BE2C (cell line): Measurements from ENCODE around the gene HACD2.

Experiments
- DNase-seq: peaks from one replicate; pipeline ENCODE4 v3.0.0-alpha.2; 2020
- H3K27me3 ChIP-seq: fragments of 250-450 bp; sonication (Bioruptor Pico); 2 replicates; pipeline ENCODE4 v1.5.1; 2020; ENCODE audit warnings: mild to moderate bottlenecking
- H3K36me3 ChIP-seq: fragments of 250-450 bp; sonication (Bioruptor Pico); 2 replicates; pipeline ENCODE4 v1.5.1; 2020; ENCODE audit warnings: mild to moderate bottlenecking
- H3K4me1 ChIP-seq: fragments of 250-450 bp; sonication (Bioruptor Pico); 2 replicates; pipeline ENCODE4 v1.5.1; 2020
- H3K4me3 ChIP-seq: 2 replicates; pipeline ENCODE4 v1.5.1; 2011; ENCODE audit warnings: low read depth, low read length
- H3K9me3 ChIP-seq: fragments of 250-450 bp; sonication (Bioruptor Pico); 2 replicates; pipeline ENCODE4 v1.5.1; 2020
- TF ChIP-seq, protein P1 (sequence below): IDR thresholded peaks from 2 replicates; pipeline ENCODE4 v1.5.1; 2012; ENCODE audit warnings: mild to moderate bottlenecking, low read depth, low read length

HACD2 gene

DNA sequence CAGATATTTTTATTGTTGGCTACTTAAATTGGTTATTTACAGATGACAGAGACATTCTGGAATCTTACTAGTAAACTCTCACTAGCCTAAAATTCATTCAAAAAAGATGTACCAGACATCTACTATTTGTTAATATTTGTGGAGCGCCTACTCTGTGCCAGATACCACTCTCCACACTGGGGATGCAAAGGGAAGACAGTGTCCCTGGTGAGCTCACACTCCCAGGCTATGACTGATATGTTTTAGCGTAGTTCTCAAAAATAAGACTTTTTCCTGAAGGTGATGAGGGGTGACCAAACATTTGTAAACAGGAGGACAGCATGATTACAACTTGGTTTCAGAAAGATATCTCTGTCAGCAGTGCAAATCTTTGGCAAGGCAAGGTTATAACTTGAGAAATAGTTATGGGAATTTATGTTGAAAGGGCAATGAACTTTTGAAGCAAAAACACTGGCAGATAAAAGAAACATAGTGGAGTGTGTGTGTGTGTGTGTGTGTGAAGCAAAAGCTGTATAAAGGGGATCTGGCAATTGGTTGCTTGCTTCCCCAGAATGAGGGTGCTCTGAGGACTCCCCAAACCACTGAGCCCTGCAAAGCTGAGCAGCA lies 51.2 kb downstream of the HACD2 start:
- Histone ChIP-seq H3K4me1 (no peaks in the 10 kb centered on the region), H3K36me3 (no peaks in the 10 kb centered on the region), H3K4me3 (no peak overlapping the region), H3K9me3 (no peaks in the 10 kb centered on the region), H3K27me3 (no peaks in the 10 kb centered on the region)
- TF ChIP-seq, protein P1, sequence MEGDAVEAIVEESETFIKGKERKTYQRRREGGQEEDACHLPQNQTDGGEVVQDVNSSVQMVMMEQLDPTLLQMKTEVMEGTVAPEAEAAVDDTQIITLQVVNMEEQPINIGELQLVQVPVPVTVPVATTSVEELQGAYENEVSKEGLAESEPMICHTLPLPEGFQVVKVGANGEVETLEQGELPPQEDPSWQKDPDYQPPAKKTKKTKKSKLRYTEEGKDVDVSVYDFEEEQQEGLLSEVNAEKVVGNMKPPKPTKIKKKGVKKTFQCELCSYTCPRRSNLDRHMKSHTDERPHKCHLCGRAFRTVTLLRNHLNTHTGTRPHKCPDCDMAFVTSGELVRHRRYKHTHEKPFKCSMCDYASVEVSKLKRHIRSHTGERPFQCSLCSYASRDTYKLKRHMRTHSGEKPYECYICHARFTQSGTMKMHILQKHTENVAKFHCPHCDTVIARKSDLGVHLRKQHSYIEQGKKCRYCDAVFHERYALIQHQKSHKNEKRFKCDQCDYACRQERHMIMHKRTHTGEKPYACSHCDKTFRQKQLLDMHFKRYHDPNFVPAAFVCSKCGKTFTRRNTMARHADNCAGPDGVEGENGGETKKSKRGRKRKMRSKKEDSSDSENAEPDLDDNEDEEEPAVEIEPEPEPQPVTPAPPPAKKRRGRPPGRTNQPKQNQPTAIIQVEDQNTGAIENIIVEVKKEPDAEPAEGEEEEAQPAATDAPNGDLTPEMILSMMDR, result no peak
- DNase-seq, result no peak

DNA sequence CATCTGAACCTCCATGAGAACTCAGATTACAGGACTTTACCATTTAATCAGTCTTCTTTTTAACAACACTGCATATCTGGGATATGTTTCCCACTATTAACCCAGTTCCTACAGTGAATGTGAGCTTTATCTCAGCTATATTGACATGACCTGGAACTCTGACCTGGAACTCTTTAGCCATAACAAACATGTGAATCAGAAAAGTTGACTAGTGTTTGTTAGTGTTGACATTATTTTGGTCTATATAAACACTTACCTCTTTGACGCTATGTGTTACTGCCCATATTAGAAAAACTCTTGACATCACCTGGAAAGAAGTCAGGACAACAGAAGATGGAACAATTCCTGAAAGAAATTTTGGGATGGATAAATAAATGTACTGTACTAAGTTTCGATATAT lies 56.7 kb downstream of the HACD2 start:
- TF ChIP-seq, protein P1, result no peak
- Histone ChIP-seq H3K4me1 (no peaks in the 10 kb centered on the region), H3K27me3 (no peaks in the 10 kb centered on the region), H3K9me3 (no peaks in the 10 kb centered on the region), H3K36me3 (peaks cover 17% of the 10 kb centered on the region), H3K4me3 (no peak overlapping the region)
- DNase-seq, result no peak

DNA sequence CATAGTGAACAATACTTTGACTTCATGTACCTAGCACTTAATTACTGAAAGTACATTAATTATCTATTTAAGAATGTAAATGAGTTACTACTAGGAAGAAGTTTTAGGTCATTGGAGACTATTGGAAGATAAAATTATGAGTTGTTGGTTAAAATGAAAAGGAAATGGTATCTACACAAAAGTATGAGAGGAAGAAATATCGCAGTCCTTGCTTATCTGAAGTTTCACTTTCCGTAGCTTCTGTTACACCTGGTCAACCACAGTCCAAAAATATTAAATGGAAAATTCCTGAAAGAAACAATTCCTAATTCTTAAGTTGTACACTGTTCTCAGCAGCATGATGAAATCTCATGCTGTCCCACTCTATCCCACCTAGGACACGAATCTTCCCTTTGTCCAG lies 57.8 kb downstream of the HACD2 start:
- Histone ChIP-seq H3K36me3 (peaks cover 17% of the 10 kb centered on the region), H3K4me3 (no peak overlapping the region), H3K4me1 (no peaks in the 10 kb centered on the region), H3K9me3 (no peaks in the 10 kb centered on the region), H3K27me3 (no peaks in the 10 kb centered on the region)
- TF ChIP-seq, protein P1, result no peak
- no peak for DNase-seq

DNA sequence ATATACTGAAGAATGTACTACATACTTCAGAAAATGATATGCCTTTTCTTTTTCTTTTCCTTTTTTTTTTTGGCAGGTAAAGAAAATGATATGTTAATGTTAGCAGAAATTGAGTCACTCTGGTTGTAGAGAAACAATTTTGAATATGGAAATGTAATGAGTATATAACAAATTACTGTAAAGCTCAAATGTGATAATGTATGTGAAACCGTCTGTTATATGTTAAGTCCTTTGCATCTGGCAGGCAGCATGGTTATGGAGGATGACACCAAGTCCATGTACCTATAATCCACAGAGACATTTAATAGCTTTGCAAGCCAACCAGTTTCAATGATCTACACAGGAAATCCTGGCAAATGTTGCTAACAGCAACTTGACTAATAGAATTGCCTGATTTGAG lies 58.4 kb downstream of the HACD2 start:
- H3K9me3 ChIP-seq, result no peaks in the 10 kb centered on the region
- peaks cover 17% of the 10 kb centered on the region for H3K36me3 ChIP-seq
- no peaks in the 10 kb centered on the region for H3K27me3 ChIP-seq
- no peaks in the 10 kb centered on the region for H3K4me1 ChIP-seq
- H3K4me3 ChIP-seq, result no peak overlapping the region
- TF ChIP-seq, protein P1, result no peak
- no peak for DNase-seq

DNA sequence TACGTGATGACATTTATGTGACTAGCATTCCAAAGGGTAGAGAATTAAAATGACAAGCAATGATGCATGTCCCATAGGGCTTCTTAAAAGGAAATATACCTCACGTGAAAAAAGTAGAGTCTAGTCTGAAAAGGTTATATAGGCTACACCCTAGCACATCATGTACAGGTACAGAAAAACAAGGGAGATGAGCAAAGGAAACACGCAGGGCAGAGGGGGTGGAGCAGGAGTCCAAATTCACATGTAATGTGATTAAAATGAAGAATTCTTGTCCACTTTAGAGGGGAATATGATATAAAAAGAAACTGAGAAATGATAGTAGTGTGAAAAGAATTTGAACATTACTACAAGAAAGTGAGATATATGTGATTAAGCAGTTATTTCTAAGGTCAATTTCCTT lies 59.4 kb downstream of the HACD2 start:
- Histone ChIP-seq H3K27me3 (no peaks in the 10 kb centered on the region), H3K4me3 (no peak overlapping the region), H3K4me1 (no peaks in the 10 kb centered on the region), H3K9me3 (no peaks in the 10 kb centered on the region), H3K36me3 (peaks cover 17% of the 10 kb centered on the region)
- DNase-seq, result no peak
- TF ChIP-seq, protein P1, result no peak

DNA sequence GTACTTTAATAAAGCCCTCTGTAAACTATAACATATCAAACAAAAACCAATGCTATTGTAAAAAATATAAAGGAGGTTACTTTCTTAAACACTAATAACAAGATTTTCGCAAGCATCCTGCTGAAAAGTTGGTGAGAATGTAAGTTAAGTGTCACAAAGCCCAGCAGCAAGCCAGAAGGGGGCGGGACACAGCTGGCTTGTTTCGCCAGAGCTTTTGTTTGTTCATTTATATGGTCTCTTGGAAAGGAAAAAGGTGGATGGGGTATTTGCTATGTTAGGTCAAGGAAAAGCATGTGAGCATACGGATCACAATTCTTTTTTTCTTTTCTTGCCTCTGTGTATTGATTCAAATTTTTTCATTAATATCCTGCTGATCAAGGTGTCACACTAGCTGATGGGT lies 59.9 kb downstream of the HACD2 start:
- no peaks in the 10 kb centered on the region for H3K27me3 ChIP-seq
- TF ChIP-seq, protein P1, result no peak
- no peak for DNase-seq
- no peaks in the 10 kb centered on the region for H3K4me1 ChIP-seq
- no peak overlapping the region for H3K4me3 ChIP-seq
- peaks cover 17% of the 10 kb centered on the region for H3K36me3 ChIP-seq
- no peaks in the 10 kb centered on the region for H3K9me3 ChIP-seq
